HG02759 (cell line): ENCODE data around the gene RNF130.
A peak's percentile ranks its signal among the peaks of the same experiment; 100 is the strongest.

Experiments used
- ATAC-seq: cut with Tn5 transposase; IDR thresholded peaks from one replicate; pipeline ENCODE4 v1.9.1; 2021; ENCODE audit warnings: mild to moderate bottlenecking, moderate library complexity; ENCODE audit not compliant: unreplicated experiment

RNF130 gene

DNA sequence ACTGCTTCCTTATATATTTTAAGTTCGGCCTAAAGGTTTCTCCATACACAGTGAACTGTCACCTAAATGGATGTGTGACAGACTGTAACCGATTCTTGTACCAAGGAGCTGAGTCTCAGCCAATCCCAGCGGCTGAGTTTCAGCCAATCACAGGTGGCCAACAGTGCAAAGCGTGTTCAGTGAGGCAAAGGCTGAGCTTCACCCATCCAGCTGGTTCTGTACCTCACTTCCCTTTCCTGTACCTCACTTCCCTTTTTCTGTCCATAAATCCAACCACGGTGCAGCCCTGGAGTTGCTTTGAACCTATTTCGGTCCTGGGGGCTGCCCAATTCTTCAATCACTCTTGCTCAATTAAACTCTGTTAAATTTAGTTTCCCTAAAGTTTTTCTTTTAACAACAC lies 148.1 kb downstream of the RNF130 start:
- no peak for ATAC-seq

DNA sequence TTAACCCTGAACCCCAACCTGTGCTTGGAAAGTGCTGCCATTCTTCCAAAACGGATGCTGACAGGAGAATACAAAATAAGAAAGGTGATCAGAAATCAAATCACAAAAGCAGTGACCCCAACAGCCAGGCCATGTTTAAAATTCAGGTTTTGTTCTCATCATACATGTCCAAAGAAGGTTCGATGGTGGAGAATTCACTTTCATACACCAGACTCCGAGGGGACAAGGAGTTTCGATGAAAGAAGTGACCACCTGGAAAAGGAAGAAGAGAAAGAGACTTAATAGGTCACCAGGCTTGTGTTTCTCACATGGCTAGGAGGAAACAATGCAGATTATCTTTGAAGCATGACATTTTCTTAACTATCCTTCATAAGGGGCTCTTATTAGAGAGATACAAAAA lies 151.4 kb downstream of the RNF130 start:
- ATAC-seq, result no peak

DNA sequence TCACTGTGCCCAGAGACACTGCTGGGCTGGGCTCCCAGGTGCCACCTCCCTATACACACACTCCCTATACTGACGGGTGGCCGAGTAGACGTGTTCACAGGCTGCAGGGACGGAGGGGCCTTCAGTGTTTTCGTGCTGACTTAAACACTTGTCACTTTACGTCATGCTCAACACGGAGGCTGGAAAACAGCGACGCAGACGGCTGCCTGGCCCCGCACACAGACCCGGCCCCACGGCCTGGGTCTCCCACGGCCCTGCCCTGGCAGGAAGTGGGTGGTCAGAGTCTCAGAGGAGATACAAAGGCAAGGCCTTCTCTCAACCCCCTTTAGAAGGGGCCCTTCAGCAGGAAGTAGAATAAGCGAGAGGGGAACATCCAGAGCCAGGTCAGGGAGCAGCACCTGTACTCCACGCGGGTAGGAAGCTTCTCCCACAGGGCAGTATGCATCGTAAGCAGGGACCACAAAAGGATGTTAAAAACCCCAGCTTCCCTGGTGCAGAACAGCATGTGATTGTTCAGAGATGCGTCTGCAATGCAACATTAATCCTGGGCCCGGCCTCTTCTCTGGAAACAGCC lies 152.0 kb downstream of the RNF130 start:
- no peak for ATAC-seq

DNA sequence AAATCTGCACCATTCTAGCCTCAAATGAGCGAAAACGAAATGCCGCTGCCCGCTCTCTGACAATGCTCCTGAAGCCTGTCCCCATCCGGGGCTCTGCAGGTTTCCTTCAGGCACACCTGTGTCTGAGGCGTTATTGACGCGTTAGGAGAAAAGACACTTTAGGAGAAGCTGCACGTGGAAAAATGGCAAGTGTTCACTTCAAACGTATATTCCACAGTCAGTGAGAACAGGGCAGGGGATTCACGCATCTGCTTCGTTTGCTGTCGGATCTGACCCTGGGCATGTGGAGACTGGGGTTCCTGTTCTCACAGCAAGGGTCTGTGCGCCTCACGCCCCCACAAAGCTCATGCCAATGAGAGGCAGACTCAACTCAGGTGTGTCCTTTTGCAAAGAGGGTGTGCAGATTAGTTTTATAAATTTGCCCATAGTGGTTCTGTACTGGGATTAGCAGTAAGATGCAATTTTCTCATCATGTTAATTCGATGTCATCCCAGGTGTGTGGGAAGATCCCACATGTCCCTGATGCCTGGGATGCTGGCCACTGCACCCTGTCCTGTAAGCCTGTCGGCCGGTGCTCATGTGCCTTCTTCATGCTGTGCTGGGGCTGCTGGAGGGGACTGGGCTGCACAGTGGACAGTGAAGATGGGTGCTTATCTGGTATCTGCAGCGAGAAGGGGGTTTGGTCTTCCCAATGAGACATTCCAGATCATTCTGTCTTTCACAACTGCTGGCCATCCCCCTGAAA lies 152.6 kb downstream of the RNF130 start:
- ATAC-seq, result no peak

DNA sequence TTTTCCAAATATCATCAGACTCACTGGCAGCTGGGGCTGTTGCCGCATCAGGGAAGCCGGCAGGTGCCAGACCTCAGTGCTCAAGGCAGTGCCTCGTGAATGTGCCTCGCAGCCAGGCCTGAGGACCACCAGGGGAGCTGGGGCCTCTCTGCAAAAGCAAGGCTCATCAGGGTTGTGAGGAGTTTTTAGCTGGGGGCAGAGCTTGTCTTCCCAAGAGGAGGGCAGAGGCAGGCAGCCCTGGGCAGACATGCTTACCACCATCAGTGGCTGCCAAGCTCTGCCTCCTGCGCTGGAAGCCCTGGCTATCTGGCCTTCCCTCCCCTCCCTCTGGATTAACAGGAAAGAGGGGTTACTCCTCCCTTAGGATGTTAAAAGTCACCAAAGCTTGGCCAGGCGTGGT lies 155.0 kb downstream of the RNF130 start:
- ATAC-seq, result no peak

DNA sequence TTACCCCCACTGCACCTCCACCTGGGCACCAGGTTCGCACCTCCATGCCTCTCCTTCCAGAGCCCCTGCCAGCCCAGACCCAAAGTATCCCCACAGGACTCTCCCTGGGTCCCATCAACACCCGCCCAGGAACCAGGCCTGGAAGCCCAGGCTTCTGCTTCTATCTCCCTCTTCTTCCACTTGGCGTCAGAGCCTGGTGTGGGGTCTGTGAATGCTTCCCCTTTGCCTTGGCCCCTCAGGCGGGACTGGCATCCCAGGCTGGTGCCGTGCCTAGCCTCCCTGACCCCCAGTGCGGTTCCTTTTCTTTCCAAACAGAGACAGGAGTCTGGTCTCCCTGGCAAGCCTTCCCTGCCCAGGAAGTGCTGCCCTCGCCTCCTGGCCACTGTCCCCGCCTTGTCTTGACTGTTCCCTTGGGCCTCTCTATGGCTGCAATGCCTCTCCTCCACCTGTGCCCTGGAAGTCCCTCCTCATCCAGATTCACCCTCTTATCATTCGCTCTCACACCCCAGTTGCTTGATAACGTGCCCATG lies 156.1 kb downstream of the RNF130 start:
- no peak for ATAC-seq

DNA sequence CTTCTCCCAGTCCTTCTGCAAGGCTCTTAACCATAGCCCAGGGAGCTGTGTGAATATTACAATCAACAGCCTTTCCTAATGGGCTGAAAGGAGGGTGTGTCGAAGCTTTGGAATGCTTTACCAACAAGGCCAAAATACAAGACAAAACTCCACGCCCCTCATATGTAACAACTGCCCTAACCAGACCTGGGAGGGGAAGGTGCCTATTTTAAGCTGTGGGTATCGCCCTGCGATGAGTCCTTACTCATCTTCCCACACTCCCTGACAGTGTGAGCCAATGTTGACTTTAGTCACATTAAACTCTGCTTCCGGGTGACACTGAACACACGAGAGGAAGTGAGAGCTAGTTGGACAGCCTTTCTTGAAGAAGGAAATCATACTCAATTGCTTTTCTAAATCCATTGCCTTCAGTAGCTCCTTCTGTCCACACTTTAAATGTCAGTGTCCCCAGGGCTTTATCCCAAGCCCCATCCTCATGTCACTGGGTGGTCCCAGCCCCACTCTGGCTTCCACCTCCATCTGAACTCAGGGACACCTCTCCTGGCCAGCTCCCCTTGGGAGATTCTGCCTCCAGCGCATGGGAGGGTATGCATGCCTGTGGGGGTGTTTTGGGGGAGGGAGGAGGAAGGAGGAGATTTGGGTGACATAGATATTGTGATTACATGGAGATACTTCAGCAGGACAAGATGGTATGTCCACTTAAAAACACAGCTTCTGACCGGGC lies 157.4 kb downstream of the RNF130 start:
- no peak for ATAC-seq

DNA sequence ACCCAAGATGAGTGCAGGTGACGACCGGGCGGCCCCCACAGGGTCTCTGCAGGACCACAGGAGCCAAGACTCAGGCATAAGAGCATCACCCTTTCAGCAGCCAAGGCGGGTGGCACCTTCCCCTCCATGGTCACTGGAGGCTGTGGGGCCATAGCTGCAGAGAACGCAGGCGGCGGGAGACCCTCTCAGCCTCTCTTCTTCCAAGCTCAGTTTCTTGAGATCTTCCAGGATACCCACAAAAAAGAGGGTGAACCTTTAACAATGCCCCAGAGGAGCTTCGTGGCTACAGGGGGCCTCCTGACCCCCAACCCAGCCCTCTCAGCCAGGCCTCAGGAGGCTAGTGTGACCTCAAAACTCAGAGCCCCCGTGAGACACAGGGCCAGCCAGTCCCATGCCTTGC lies 158.1 kb downstream of the RNF130 start:
- no peak for ATAC-seq

DNA sequence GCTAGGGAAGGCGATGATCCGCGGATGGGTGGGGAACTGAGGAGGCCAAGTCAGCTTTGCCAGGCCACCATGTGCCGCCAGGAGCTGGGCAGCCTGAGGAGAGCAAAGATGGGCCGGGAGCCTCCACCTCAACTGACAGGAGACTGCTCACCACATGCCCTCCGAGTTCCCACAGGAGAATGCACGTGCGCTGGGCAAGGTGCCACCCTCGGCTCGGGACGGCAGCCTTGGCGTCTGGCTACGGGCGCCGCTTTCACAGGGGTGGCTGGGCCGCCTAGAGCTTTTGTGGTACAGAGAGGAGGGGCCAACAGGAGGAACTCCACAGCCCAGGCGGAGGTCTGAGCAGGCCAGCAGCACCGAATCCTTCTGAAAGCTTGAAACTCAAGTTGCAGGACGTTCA lies 158.6 kb downstream of the RNF130 start:
- no peak for ATAC-seq

DNA sequence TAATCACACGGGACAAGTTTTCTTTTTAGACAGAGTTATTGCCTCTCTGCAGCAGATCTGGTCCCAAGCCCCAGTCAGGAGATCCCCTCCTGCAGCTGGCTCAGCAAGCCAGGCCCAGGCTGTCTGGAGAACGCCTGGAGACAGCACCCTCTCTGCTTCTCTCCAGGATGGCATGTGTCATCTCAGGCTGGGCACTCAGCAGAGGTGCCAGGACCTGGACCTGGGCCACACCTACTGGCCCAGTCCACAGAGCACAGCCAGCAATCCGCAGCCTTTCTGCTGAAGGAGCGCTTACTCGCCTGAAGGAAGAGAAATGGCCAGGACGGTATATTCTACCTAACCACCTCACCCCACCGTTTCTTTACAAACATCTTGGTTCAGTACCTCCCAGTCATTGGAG lies 159.2 kb downstream of the RNF130 start:
- ATAC-seq, result no peak

DNA sequence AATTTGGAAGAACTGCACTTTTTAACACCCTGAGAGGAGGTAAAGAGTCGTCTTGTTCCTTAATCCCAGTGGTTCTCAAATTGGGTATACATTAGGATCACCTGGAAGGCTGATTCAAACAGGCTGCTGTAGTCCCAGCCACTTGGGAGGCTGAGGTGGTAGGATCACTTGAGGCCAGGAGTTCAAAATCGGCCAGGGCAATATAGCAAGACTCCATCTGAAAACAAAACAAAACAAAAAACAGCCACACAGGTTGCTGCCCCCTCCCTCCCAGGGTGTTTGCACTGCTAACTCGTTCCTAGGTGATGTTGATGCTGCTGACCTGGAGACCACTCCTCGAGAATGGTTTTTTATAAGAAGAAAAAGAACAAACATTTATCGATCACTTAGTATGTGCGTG lies 162.3 kb downstream of the RNF130 start:
- no peak for ATAC-seq

DNA sequence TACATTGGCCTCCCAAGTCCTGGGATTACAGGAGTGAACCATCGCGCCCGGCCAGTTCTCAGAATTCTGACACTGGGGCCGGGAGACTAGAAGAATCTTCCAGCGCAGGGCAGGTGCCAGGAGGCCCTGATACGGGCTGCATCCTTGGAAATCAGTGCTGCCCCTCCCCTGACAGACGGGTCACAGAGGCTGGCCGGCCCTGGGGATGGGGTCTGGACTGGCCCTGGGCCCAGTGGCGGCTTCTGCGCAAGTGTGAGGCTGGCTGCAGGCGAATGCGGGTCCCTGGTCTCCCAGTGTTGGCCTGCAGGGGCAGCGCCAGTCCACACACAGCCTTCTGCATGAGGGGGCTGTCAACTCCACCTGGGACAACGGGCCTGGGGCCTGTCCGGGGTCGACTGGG lies 163.0 kb downstream of the RNF130 start:
- ATAC-seq, result no peak

DNA sequence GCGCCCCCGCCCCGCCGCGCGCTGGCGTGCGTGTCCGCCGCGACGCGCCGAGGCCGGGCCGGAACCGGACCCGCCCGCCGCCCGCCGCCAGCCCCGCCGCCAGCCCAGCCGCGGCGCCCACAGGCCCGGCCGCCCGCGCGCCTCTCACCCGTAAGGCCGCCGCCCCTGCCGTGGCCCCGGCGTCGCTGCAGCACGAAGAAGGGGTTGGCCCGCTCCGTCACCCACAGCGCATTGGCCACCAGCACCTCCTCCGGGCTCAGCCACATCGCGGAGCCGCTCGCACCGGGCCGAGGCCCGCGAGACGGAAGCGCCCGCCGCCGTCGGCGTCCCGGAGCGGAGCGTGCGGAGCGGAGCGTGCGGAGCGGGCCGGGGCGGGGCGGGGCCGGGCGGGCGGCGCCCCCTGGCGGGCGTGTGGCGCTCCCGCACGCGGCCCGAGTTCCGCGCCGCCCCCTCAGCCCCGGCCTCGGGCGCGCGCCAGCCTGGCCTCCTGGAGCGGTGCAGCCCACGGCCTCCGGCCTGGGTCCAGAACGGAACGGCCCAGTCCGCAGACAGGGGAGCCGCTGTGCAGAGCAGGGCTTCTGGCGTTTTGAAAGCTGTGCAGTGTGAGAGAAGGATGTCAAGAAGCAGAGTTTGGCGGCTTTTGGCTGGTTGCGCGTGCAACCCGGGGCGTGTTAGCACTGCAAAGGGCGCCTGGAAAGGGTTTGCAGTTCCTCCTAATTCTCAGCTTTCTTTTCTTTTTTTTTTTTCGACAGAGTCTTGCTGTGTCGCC lies 163.8 kb downstream of the RNF130 start, which contains the start of gene TBC1D9B:
TBC1D9B (minus strand) TSS at position 342 of the 769 bp plus-strand sequence; CDS start at position 266, 76 bp downstream.
- peak; percentile 92 for ATAC-seq

DNA sequence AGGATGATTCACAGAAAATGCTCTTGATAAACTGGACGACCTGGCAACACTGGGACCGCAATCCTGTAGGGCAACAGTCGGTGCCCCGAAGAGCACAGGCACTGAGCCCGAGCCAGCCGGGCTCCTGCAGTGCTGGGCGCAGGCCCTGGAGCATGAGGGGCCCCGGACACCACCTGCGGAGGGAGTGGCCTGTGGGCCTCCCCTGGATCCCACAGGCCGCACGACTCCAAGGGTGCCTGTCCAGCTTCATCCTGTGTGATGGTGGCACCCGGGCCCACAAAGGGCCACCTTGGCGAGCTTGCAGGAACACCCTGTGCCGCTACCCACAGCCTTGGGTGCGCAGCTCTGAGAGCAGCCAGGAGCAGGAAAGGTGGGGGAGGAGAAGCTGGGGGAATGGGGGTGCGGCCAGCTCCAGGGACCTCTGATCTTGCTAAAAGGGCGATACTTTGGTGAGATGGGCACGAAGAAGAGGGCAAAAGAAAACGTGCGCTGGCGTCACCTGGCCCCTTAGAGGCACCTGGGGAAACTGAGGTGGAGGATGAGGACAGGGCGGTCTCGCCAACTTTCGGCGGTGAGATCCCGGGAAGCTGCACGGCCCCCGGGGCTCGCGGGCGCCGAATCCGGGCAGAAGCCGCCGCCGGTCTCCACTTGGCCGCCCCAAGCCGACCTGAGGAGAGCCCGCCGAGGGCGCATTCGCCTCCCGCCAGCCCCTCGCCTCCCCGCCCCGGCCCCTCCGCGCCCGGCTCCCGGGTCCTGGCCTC lies 164.6 kb downstream of the RNF130 start:
- ATAC-seq, result peak; percentile 5

DNA sequence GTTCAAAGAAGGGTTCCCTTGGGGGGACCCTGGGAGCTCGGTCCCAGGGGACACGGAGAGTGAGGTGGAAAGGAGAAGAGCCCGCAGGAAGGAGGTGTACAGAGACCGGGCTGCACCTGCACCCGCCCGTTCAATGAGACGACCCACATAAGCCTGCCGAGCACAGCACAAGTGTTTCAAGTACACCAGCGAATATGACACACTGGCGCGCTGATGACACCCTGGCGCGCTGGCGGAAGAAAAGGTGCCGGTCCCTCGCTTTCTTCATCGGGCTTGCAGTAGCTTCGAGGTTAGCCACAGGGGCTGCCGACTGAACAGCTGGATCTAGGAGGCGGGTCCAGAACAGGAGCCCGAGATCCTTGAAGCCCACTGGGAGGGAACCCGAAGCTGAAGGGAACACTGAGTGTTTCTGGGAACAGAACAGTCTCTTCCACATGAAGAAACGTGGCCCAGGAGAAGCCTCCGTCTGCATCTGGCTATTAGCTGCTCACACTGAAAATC lies 165.2 kb downstream of the RNF130 start:
- no peak for ATAC-seq

DNA sequence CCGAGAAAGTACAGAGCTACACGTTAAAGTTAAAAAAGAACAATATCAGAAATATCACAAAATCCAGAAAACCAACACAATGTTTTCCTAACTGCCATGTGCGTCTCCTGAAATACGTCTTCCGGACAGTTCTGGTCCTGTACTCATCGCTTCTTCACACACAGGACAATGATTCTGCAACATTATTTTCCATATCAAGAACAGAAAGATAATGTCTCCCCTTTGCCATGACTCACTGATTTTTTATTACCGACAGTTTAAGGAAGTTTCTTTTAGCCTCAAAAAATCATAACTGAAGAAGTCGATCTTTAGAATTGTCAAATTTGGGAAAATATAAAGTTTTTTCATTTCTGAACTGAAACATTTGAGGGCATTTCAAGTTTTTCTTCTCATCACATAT lies 166.4 kb downstream of the RNF130 start:
- no peak for ATAC-seq
